Stomach (tissue), 9 donors: ENCODE measurements around the gene TNNC2. TPM values are rescaled to one million over a fixed set of nuclear protein-coding genes. Genes with fewer than 3 reads are reported as not detected.
"Not testable (repeated sequence)": the region's sequence is repeated elsewhere in the genome, so short reads cannot be mapped to it uniquely, and the experiment has no call there.

Experiments used
- DNase-seq, 2 donors: peaks; one replicate each; pipeline versions ENCODE4 v3.0.0 to v3.0.0-alpha.2; 2013 to 2019
- H3K27ac ChIP-seq, 5 donors: fragments of 200-600 bp in 4 of 5; sonication (generic) in 4 of 5; one replicate each; pipeline ENCODE4 v1.5.1; 2013 to 2019; ENCODE audit warnings: mild to moderate bottlenecking in 1 of 5, moderate library complexity in 1 of 5
- H3K27me3 ChIP-seq, 3 donors: fragments of 200-600 bp; sonication (generic); one replicate each; pipeline ENCODE4 v1.5.1; 2017 to 2019; ENCODE audit warnings: mixed run types in 1 of 3
- H3K36me3 ChIP-seq, 4 donors: fragments of 200-600 bp; sonication (generic); 1 replicate in 3 of 4; 2 replicates in 1 of 4; pipeline ENCODE4 v1.5.1; 2016 to 2019
- H3K4me1 ChIP-seq, 4 donors: fragments of 200-600 bp; sonication (generic); one replicate each; pipeline ENCODE4 v1.5.1; 2016 to 2019
- H3K4me3 ChIP-seq, 4 donors: fragments of 200-600 bp; sonication (generic) in 3 of 4; one replicate each; pipeline ENCODE4 v1.5.1; 2016 to 2019; ENCODE audit warnings: mild to moderate bottlenecking in 1 of 4
- H3K9me3 ChIP-seq, 4 donors: fragments of 200-600 bp; sonication (generic); one replicate each; pipeline ENCODE4 v1.5.1; 2016 to 2019
- CTCF ChIP-seq, 7 experiments: fragments of 450-650 bp in 4 of 7; fragments of 200-600 bp in 3 of 7; sonication (generic) in 3 of 7; IDR thresholded peaks; one replicate each; pipeline ENCODE4 v1.5.1; 2016 to 2019; ENCODE audit warnings: antibody characterized with exemption in 7 of 7, control low read depth in 2 of 7, mild to moderate bottlenecking in 1 of 7
- EP300 ChIP-seq: sonication (generic); formaldehyde crosslinking; IDR thresholded peaks from one replicate; pipeline ENCODE4 v1.6.1; 2017; ENCODE audit warnings: antibody characterized with exemption
- POLR2A ChIP-seq, 4 donors: fragments of 450-650 bp; IDR thresholded peaks; one replicate each; pipeline ENCODE4 v1.6.1; 2016; ENCODE audit warnings: antibody characterized with exemption in 4 of 4, control low read depth in 2 of 4, mild to moderate bottlenecking in 1 of 4, moderate library complexity in 1 of 4
- POLR2AphosphoS5 ChIP-seq, 3 donors: sonication (generic); formaldehyde crosslinking; IDR thresholded peaks; one replicate each; pipeline ENCODE4 v1.6.1; 2016; ENCODE audit warnings: antibody characterized with exemption in 3 of 3
- WGBS, 5 donors: extraction: QIAGEN DNeasy Blood & Tissue Kit in 3 of 5; methylation state at CpG; one replicate each; pipeline versions ENCODE4 v1.1.5 to v1.1.7; 2013 to 2018; 5-methylcytosine and 5-hydroxymethylcytosine counted together
- intact Hi-C: fragments of 100-400 bp; cut with DNase I; formaldehyde crosslinking; loops from one replicate; pipeline ENCODE4 v1.15.1; 2023; ENCODE audit warnings: low total_unique reads
- polyA plus RNA-seq, 3 donors: library from polyadenylated mRNA; stranded (reverse); fragments of 200-250 nt; gene quantifications; one replicate each; pipeline ENCODE4 v1.2.3, GENCODE V29; 2013
- total RNA-seq, 5 donors: library from RNA; depleted of rRNA; stranded (reverse); fragments of >200 nt; gene quantifications; one replicate each; pipeline versions ENCODE4 v1.1.0 to v1.2.3, GENCODE V29; 2014 to 2016
- donor health status: healthy with polysubstance abuse.
- donor health status: Bipolar disorder and iron deficiency.
- donor health status: healthy.

TNNC2 gene
- total and polyA plus RNA-seq, 8 donors: 3.0 to 12.4 (median 4.9) TPM; not detected in 5

GRCh38 chr20:45832619-45833018, 5.5 kb upstream of the TNNC2 start:
- no peak for TF ChIP-seq EP300
- no peak for TF ChIP-seq CTCF (IDR thresholded peaks at IDR 0.05)
- no peak for TF ChIP-seq POLR2A (IDR thresholded peaks at IDR 0.05)
- no peak for TF ChIP-seq POLR2AphosphoS5 (IDR thresholded peaks at IDR 0.05)
- peak overlapping the region in 2 of 4 donors; percentile 69 to 77 for H3K4me3 ChIP-seq
- H3K27ac ChIP-seq: peak overlapping the region in 4 of 5 donors; percentile 90 to 97 (median 95)
- intact Hi-C loops: no loop called here
- H3K9me3 ChIP-seq: no peaks in the 10 kb centered on the region
- H3K4me1 ChIP-seq: peaks cover 26 to 57% (median 42%) of the 10 kb centered on the region in 4 donors
- DNase-seq: no peak
- H3K27me3 ChIP-seq: no peaks in the 10 kb centered on the region
- peaks cover 0 to 8% (median 0%) of the 10 kb centered on the region in 4 donors for H3K36me3 ChIP-seq
- WGBS, 5 donors: 69 to 84% (median 72%) methylated on average over 4 of the region's 4 CpGs

- H3K4me3 ChIP-seq, intact Hi-C loops, H3K36me3 ChIP-seq, H3K27me3 ChIP-seq, H3K9me3 ChIP-seq, DNase-seq: not testable (repeated sequence)
- Histone ChIP-seq H3K4me1 (peaks cover 14 to 48% (median 27%) of the 10 kb centered on the region in 4 donors), H3K27ac (peak overlapping the region in 1 of 5 donors; percentile 75)
- WGBS, 5 donors: 71 to 86% (median 81%) methylated on average over 4 of the region's 4 CpGs
Measured at GRCh38 chr20:45829673-45830106, 2.6 kb upstream of the TNNC2 start.

GRCh38 chr20:45828589-45828988, 1.5 kb upstream of the TNNC2 start:
- Histone ChIP-seq H3K4me3 (no peak overlapping the region), H3K27ac (peak overlapping the region in 4 of 5 donors; percentile 44 to 75 (median 69)), H3K4me1 (peaks cover 17 to 47% (median 29%) of the 10 kb centered on the region in 4 donors), H3K9me3 (no peaks in the 10 kb centered on the region), H3K36me3 (no peaks in the 10 kb centered on the region), H3K27me3 (peaks cover 0 to 13% (median 8%) of the 10 kb centered on the region in 3 donors)
- no peak for TF ChIP-seq POLR2A (IDR thresholded peaks at IDR 0.05)
- no peak for TF ChIP-seq POLR2AphosphoS5 (IDR thresholded peaks at IDR 0.05)
- no peak for TF ChIP-seq EP300
- no peak for TF ChIP-seq CTCF (IDR thresholded peaks at IDR 0.05)
- 39 to 66% (median 54%) methylated on average over 2 of the region's 2 CpGs for WGBS, 5 donors
- intact Hi-C loops: no loop called here
- DNase-seq: peak in 1 of 2 donors; percentile 42

- DNase-seq: no peak
- 73 to 89% (median 77%) methylated on average over 6 of the region's 6 CpGs for WGBS, 5 donors
- H3K9me3 ChIP-seq: no peaks in the 10 kb centered on the region
- no peaks in the 10 kb centered on the region for H3K36me3 ChIP-seq
- intact Hi-C loops: no loop called here
- TF ChIP-seq POLR2AphosphoS5 (IDR thresholded peaks at IDR 0.05) (no peak), POLR2A (IDR thresholded peaks at IDR 0.05) (no peak), CTCF (IDR thresholded peaks at IDR 0.05) (no peak), EP300 (no peak)
- H3K4me3 ChIP-seq: no peak overlapping the region
- H3K4me1 ChIP-seq: peaks cover 16 to 47% (median 29%) of the 10 kb centered on the region in 4 donors
- H3K27ac ChIP-seq: peak overlapping the region in 2 of 5 donors; percentile 60 to 75
- H3K27me3 ChIP-seq: peaks cover 0 to 22% (median 16%) of the 10 kb centered on the region in 3 donors
Measured at GRCh38 chr20:45827712-45828111, 600 bp upstream of the TNNC2 start.

GRCh38 chr20:45826381-45827019, 612 bp downstream of the TNNC2 start:
- intact Hi-C loops: no loop called here
- WGBS, 5 donors: 56 to 80% (median 68%) methylated on average over 6 of the region's 6 CpGs
- no peaks in the 10 kb centered on the region for H3K36me3 ChIP-seq
- peak in 1 of 2 donors; percentile 46 for DNase-seq
- H3K4me3 ChIP-seq: no peak overlapping the region
- no peak for TF ChIP-seq POLR2AphosphoS5 (IDR thresholded peaks at IDR 0.05)
- H3K27me3 ChIP-seq: peaks cover 0 to 34% (median 22%) of the 10 kb centered on the region in 3 donors
- H3K9me3 ChIP-seq: no peaks in the 10 kb centered on the region
- H3K27ac ChIP-seq: peak overlapping the region in 4 of 5 donors; percentile 24 to 75 (median 50)
- H3K4me1 ChIP-seq: peaks cover 17 to 45% (median 29%) of the 10 kb centered on the region in 4 donors
